ENCODE data around the gene ADARB2.
"Not testable (repeated sequence)": the region's sequence is repeated elsewhere in the genome, so short reads cannot be mapped to it uniquely, and the experiment has no call there.

The ADARB2 gene

DNA sequence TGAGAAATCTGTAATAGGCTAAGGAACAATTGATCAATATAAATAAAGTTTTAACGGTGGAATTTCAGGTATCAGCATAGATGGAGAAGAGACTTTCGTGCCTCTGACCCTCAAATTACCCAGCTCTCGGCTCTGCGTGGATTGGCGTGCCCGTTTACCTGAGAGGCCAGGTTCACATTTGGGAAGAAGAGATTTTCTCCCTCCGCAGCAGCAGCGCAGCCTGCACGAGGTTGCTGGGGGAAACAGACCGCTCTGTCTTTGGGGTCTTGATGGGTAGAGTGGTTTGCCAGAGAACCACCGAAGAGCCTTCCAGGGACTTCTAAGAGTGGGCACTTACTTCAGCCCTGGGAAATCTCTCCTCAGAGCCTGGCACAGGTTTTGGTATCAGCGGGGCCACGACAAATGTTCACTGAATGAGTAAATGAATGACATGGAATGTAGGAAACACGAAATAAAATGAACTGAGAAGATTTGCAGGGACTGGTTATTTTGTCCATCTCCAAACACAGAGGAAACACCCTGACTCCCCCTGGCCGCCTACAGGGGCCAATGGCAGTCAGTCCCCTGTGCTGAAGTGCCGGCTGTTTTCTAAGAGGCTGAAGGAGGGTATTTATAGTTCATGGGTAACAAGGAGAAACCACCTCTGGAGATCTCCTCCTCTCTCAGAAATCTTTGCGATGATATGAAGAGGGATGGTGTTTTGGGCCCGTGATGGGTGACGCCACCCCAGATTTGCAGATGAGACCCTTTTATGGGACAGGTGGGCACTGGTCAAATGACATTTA is 338.5 kb downstream of the ADARB2 start:
- no peak for DNase-seq (ENCODE audit: low read depth, low spot score)

- not testable (repeated sequence) for DNase-seq (ENCODE audit: low read depth, low spot score)
These were observed 339.2 kb downstream of the ADARB2 start for GRCh38 chr10:1398116-1398515.

DNA sequence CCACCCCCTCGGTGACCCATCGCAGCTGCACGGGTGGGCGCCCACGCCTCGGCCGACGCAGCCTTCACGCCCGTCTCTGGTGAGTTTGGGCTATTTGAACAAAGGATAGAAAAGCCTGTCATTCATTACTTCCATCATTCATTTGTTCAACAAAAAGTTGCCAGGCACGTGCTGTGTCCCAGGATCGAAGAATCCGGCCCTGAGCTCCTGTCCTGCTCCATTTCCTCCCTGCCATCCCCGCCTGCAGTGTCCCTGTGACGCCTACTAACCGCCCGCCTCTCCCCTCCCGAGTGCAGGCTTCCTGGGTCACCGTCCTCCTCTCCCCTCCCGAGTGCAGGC is 341.1 kb downstream of the ADARB2 start:
- DNase-seq (ENCODE audit: low read depth, low spot score), result no peak

- no peak for DNase-seq (ENCODE audit: low read depth, low spot score)
These were observed 341.6 kb downstream of the ADARB2 start for GRCh38 chr10:1395481-1396296.

DNA sequence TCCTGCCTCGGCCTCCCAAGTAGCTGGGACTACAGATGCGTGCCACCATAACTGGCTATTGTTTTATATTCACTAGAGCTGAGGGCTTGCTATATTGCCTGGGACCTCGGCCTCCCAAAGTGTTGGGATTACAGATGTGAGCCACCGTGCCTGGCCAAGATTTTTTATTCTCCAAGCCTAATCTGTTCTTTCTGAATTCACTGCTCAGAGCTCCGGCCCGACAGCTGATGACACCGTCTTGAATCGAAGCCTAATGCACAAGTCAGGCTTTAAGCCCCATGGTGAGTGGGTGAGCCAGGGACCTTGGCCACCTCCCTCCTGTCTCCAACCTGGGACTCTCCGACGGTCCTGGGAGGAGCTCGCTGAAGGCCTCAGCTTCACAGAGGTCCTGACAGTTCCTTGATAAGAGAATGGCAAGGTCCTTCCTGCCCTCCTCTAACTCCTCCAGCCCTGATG is 342.3 kb downstream of the ADARB2 start:
- DNase-seq (ENCODE audit: low read depth, low spot score), result no peak

- no peak for DNase-seq (ENCODE audit: low read depth, low spot score)
These were observed 343.0 kb downstream of the ADARB2 start for GRCh38 chr10:1394155-1394912.

DNA sequence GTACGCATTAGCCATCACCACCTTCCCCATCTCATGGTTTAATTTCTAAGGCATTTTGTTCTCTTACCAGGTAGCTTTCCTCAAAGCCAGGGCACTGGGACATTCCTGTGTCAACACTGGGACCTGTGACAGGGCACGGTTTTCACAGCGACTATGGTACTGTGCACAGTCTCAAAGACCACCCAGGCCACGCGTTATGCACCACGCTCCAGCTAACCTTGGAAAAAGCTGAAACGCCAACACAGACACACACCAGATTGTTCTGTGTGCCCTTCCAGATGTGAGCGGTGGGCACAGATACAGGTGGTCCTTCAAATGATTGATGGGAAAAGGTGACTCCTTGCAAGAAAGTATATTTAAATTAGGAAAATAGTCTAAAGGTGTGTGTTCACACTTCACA is 343.8 kb downstream of the ADARB2 start:
- no peak for DNase-seq (ENCODE audit: low read depth, low spot score)

DNA sequence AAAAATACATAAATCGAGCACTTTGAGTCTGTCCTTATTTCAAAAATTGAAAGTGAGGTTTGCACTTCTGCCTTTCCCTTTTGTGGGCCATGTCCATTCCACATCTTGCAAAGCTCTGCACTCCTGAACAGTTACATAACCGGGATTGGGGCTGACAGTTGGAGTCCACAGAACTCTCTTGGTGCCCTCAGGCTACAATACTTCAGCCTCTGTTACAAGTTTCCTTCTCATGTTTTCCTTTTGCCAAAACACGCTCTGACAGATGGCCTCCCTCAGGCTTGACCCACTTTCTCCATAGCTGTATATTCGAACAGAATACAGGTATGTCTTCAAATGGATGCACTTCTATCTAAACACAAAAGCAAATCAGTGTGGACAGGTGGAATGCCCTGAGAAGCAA is 345.2 kb downstream of the ADARB2 start:
- no peak for DNase-seq (ENCODE audit: low read depth, low spot score)

GRCh38 chr10:1390200-1390599 is 347.1 kb downstream of the ADARB2 start:
- no peak for DNase-seq (ENCODE audit: low read depth, low spot score)

DNA sequence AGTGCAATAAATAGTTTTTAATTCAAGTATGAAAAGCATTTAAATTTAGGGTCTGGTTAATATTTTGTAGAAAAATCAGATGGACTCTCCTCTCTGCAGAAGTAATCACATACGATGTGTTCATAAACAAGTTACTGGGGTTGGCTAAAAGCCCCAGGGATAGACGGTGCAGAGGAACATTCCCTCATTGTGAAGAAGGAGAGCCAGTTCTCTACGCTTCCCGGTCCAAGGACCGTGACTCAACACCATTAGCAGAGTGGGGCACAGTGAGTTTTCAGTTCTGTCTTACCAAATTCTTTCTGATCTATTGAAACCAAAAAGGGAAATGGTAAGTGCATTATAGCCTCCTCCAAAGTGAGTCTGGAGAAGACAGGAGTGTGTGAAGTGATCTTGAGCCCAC is 353.3 kb downstream of the ADARB2 start:
- DNase-seq (ENCODE audit: low read depth, low spot score), result no peak

GRCh38 chr10:1382711-1383110 is 354.6 kb downstream of the ADARB2 start:
- no peak for DNase-seq (ENCODE audit: low read depth, low spot score)

DNA sequence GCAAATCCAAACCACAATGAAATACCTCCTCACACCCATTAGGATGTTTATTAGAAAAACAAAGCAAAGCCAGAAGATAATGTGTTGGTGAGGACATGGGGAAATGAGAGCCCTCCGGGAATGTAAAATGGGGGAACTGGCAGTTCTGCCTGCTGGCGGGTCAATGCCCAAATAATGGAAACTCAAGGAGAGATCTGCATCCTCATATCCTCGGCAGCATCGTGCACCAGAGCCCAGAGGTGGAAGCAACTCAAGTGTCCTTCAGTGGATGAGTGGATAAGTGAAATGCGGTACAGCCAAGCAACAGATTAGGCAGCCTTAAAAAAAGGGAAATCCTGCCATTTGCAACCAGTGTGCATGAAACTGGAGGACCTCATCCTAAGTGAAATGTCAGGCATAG is 356.0 kb downstream of the ADARB2 start:
- DNase-seq (ENCODE audit: low read depth, low spot score), result no peak

GRCh38 chr10:1380088-1380671 is 357.1 kb downstream of the ADARB2 start:
- no peak for DNase-seq (ENCODE audit: low read depth, low spot score)

GRCh38 chr10:1379601-1380000 is 357.7 kb downstream of the ADARB2 start:
- DNase-seq (ENCODE audit: low read depth, low spot score), result no peak

DNA sequence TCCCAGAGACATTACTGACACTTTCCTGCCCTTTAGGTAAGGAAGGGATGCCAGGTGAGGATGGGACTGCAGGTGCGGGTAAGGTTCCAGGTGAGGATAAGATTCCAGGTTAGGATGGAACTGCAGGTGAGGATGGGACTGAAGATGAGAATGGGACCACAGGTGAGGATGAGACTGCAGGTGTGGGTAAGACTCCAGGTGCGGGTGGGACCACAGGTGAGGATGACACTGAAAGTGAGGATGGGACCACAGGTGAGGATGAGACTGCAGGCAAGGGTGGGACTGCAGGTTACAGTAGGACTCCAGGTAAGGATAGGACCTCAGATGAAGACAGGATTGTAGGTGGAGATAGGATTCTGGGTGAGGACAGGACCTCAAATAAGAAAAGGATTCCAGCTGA is 358.9 kb downstream of the ADARB2 start:
- no peak for DNase-seq (ENCODE audit: low read depth, low spot score)

- DNase-seq (ENCODE audit: low read depth, low spot score), result no peak
These were observed 359.5 kb downstream of the ADARB2 start for GRCh38 chr10:1377740-1378397.

DNA sequence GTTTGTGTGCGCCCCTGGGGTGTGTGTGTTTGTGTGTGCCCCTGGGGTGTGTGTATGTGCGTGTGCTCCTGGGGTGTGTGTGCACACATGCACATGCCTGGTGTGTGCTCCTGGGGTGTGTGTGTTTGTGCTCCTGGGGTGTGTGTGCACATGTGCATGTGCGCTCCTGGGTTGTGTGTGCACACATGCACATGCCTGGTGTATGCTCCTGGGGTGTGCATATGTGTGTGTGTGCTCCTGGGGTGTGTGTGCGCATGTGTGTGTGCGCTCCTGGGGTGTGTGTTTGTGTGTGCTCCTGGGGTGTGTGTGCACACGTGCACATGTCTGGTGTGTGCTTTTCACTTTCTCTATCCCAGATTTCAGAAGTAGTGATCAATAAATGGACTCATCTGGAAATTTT is 360.1 kb downstream of the ADARB2 start:
- no peak for DNase-seq (ENCODE audit: low read depth, low spot score)

DNA sequence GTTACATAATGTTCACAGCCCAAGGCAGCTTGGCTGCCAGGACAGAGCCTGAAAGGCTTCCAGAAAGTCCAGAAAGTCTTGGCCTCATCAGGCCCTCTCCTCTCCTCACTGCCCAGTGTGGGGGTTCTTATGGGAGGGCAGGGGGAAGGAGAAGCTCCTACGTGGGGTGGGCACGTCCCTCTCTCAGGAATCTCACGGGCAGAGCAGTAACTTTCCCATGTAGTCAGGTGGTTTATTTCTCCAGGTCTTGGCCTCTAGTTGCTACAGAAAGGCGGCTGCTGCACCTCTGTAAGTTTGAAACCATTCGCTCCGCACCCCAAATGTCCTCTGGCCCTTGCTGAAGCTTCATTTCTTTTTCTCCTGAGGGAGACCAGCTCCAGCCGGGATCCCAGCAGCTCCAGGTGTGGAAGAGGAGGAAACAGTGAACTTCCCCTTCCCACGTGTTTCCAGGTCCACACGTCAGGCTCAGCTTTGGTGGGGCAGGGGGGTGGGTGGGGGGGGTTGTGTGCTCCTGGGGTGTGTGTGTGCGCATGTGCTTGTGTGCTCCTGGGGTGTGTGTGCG is 360.9 kb downstream of the ADARB2 start:
- no peak for DNase-seq (ENCODE audit: low read depth, low spot score)

- DNase-seq (ENCODE audit: low read depth, low spot score), result no peak
These were observed 361.8 kb downstream of the ADARB2 start for GRCh38 chr10:1375346-1376170.
